ENCODE results near the gene PIGZ. TPM values are rescaled to one million over a fixed set of nuclear protein-coding genes. Genes with fewer than 3 reads are reported as not detected.

PIGZ gene
- total RNA-seq, 6 experiments from 2014 or later, result 2.9 to 4.3 (median 3.7) TPM

DNA sequence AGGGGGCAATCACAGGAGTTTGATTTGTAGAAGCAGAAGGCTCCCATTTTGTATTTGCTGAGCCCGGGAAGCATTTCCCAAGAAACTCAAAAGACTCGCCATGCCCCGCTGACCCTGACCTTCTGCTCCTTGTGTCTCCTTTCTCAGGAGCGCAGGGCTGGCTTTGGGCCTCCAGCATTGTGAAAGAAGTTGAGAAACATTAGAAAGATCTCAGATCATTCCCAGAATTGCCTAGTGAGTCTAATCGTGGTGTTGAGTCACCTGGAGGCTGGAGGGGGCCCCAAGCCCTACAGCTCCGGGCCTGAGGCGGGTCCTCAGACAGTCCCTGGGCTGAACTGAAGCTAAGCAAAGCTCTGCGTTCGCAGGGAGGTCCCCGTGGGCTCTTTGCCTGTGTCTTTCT lies 10.9 kb upstream of the PIGZ start:
- H3K4me1 Mint-ChIP-seq (ENCODE audit: low read depth), result peaks cover 5% of the 10 kb centered on the region; the same call in 1 of the 2 replicates
- H3K4me3 Mint-ChIP-seq, result no peak overlapping the region
- peaks cover 8% of the 10 kb centered on the region for H3K27me3 Mint-ChIP-seq (ENCODE audit: insufficient read depth)
- H3K36me3 Mint-ChIP-seq (ENCODE audit: low read depth), result peaks cover 6% of the 10 kb centered on the region; the same call in 1 of the 2 replicates
- peaks cover 8% of the 10 kb centered on the region for H3K9me3 Mint-ChIP-seq
- TF ChIP-seq, protein P1, sequence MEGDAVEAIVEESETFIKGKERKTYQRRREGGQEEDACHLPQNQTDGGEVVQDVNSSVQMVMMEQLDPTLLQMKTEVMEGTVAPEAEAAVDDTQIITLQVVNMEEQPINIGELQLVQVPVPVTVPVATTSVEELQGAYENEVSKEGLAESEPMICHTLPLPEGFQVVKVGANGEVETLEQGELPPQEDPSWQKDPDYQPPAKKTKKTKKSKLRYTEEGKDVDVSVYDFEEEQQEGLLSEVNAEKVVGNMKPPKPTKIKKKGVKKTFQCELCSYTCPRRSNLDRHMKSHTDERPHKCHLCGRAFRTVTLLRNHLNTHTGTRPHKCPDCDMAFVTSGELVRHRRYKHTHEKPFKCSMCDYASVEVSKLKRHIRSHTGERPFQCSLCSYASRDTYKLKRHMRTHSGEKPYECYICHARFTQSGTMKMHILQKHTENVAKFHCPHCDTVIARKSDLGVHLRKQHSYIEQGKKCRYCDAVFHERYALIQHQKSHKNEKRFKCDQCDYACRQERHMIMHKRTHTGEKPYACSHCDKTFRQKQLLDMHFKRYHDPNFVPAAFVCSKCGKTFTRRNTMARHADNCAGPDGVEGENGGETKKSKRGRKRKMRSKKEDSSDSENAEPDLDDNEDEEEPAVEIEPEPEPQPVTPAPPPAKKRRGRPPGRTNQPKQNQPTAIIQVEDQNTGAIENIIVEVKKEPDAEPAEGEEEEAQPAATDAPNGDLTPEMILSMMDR (IDR thresholded peaks at IDR 0.05), result no peak
- no peak for DNase-seq
- no peak overlapping the region for H3K27ac Mint-ChIP-seq

DNA sequence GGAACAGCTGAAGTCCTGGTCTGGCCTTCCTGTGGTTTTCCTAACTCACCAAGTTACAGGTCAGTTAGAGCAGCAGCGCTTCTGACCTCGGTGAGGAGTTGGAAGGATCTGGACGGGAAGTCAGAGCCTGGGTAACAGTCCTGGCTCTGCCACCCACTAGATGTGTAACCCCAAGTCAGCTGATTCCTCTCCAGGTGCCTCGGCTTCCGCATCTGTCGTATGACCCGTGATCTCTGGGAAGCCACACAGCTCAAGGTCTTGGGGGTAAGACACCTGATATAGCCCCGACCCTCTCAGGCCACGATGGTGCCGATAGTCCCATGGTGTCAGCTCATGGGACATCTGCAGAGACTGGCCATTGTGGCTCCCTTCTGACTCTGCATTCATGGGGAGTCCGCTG lies 8.3 kb upstream of the PIGZ start:
- H3K27ac Mint-ChIP-seq, result no peak overlapping the region
- no peak overlapping the region for H3K4me3 Mint-ChIP-seq
- TF ChIP-seq, protein P1 (IDR thresholded peaks at IDR 0.05), result no peak
- no peaks in the 10 kb centered on the region for H3K36me3 Mint-ChIP-seq (ENCODE audit: low read depth)
- peaks cover 5% of the 10 kb centered on the region; the same call in 1 of the 2 replicates for H3K4me1 Mint-ChIP-seq (ENCODE audit: low read depth)
- DNase-seq, result no peak
- H3K9me3 Mint-ChIP-seq, result no peaks in the 10 kb centered on the region
- H3K27me3 Mint-ChIP-seq (ENCODE audit: insufficient read depth), result peaks cover 6% of the 10 kb centered on the region; the same call in 1 of the 2 replicates

DNA sequence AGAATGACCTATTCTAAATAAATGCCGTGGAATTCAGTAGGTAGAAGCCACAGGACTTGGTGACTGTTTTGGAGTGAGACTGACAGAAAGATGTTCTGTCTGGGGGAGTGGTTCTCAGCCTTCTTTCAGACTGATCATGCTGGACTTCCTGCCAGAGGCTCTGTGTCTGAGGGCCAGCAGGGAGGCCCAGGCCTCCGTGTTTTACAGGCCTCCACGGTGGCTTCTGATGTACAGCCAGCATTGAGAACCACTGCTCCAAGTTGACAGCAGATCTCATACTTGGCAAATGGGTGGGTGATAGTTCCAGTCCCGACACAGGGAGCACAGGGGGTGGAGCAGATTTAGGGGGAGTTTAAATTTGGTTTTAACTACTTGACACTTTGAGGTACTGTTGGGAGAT lies 6.7 kb upstream of the PIGZ start:
- Mint-ChIP-seq H3K9me3 (no peaks in the 10 kb centered on the region), H3K27ac (no peak overlapping the region), H3K4me3 (no peak overlapping the region), H3K27me3 (ENCODE audit: insufficient read depth) (peaks cover 10% of the 10 kb centered on the region; the same call in 1 of the 2 replicates), H3K4me1 (ENCODE audit: low read depth) (peaks cover 8% of the 10 kb centered on the region; the same call in 1 of the 2 replicates), H3K36me3 (ENCODE audit: low read depth) (no peaks in the 10 kb centered on the region)
- no peak for DNase-seq
- TF ChIP-seq, protein P1 (IDR thresholded peaks at IDR 0.05), result no peak

DNA sequence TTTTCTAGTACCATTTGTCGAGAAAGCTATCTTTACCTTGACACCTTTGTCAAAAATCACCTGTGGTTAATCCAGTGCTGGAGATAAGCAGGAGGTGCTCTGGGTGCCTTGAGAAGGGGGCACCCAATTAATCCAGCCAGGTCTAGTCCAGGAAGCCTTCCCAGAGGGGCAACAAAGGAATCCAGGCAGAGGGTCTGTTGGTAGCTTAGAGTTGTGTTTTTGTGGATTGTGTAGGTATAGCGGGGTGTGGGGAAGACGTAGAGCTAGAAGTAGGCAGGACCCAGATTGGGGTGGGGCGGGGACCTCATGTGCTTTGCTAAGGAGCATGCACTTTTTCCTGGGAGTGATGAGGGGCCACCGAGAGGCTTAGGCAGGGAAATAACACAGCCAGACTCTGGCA lies 6.0 kb upstream of the PIGZ start:
- Mint-ChIP-seq H3K27ac (no peak overlapping the region), H3K4me1 (ENCODE audit: low read depth) (peaks cover 11% of the 10 kb centered on the region; the same call in 1 of the 2 replicates), H3K9me3 (no peaks in the 10 kb centered on the region), H3K27me3 (ENCODE audit: insufficient read depth) (peaks cover 12% of the 10 kb centered on the region; the same call in 1 of the 2 replicates), H3K36me3 (ENCODE audit: low read depth) (no peaks in the 10 kb centered on the region), H3K4me3 (no peak overlapping the region)
- no peak for DNase-seq
- TF ChIP-seq, protein P1 (IDR thresholded peaks at IDR 0.05), result no peak

DNA sequence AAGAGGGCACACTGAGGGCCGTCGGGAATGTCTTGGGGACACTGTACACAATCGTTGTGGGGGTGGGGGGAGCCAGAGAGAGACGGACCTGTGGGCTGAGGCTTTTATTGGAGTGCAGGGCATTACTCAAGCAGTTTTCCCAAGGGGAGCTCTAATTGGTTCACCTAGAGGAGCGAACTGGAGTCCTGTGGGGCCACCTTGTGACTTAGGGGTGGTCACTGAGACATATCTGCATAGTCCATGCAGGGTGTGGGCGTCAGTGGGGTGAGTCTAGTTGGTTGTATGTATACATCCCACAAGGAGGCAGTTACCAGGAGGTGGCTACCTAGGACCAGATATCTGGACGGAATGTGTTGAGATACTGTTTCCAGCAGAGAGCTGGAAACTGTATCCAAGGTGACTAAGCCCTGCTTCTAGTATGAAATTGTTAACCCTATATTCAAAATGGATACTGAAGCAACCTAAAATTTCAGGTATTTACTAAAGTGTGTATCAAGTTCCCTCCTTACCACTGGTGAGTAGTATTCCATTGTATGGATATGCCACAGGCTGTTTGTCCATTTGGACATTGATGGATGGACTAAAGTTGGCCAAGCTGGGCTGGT lies 2.6 kb upstream of the PIGZ start:
- Mint-ChIP-seq H3K9me3 (no peaks in the 10 kb centered on the region), H3K27ac (no peak overlapping the region), H3K4me1 (ENCODE audit: low read depth) (peaks cover 14% of the 10 kb centered on the region; the same call in 1 of the 2 replicates), H3K27me3 (ENCODE audit: insufficient read depth) (peaks cover 6% of the 10 kb centered on the region; the same call in 1 of the 2 replicates), H3K36me3 (ENCODE audit: low read depth) (no peaks in the 10 kb centered on the region), H3K4me3 (no peak overlapping the region)
- no peak for DNase-seq
- TF ChIP-seq, protein P1 (IDR thresholded peaks at IDR 0.05), result no peak
